Measurements from ENCODE around the gene ITPR1.

The ITPR1 gene

GRCh38 chr3:4763604-4764247 is 270.6 kb downstream of the ITPR1 start:
- Histone ChIP-seq H3K27ac (no peak overlapping the region), H3K27me3 (replicated peaks) (no peaks in the 10 kb centered on the region), H3K4me3 (ENCODE audit: low read depth, low read length) (no peak overlapping the region), H3K36me3 (replicated peaks) (no peaks in the 10 kb centered on the region)
- no peak for TF ChIP-seq CTCF (IDR thresholded peaks at IDR 0.05; ENCODE audit: low read depth, low read length, missing control alignments)
- DNase-seq = no peak
- in situ Hi-C loops (cut with HindIII; ENCODE audit: low pct_ligation_motif_present, low sequenced_read_pairs) = no loop called here

- TF ChIP-seq CTCF (IDR thresholded peaks at IDR 0.05; ENCODE audit: low read depth, low read length, missing control alignments) = no peak
Measured at GRCh38 chr3:4765212-4765611, 272.1 kb downstream of the ITPR1 start.

GRCh38 chr3:4766263-4766662 is 273.1 kb downstream of the ITPR1 start:
- in situ Hi-C loops (cut with HindIII; ENCODE audit: low pct_ligation_motif_present, low sequenced_read_pairs) = no loop called here
- no peaks in the 10 kb centered on the region for H3K27me3 ChIP-seq (replicated peaks)
- H3K27ac ChIP-seq = no peak overlapping the region
- no peak overlapping the region for H3K4me3 ChIP-seq (ENCODE audit: low read depth, low read length)
- H3K36me3 ChIP-seq (replicated peaks) = no peaks in the 10 kb centered on the region
- no peak for TF ChIP-seq CTCF (IDR thresholded peaks at IDR 0.05; ENCODE audit: low read depth, low read length, missing control alignments)
- DNase-seq = no peak

More at GRCh38 chr3:4765212-4765611, 272.1 kb downstream of the ITPR1 start:
- no peaks in the 10 kb centered on the region for H3K36me3 ChIP-seq (replicated peaks)
- no peak for DNase-seq
- H3K27me3 ChIP-seq (replicated peaks) = no peaks in the 10 kb centered on the region
- in situ Hi-C loops (cut with HindIII; ENCODE audit: low pct_ligation_motif_present, low sequenced_read_pairs) = no loop called here
- no peak overlapping the region for H3K27ac ChIP-seq
- H3K4me3 ChIP-seq (ENCODE audit: low read depth, low read length) = no peak overlapping the region

- no peak overlapping the region for H3K4me3 ChIP-seq (ENCODE audit: low read depth, low read length)
- in situ Hi-C loops (cut with HindIII; ENCODE audit: low pct_ligation_motif_present, low sequenced_read_pairs) = no loop called here
- no peaks in the 10 kb centered on the region for H3K27me3 ChIP-seq (replicated peaks)
- no peak for DNase-seq
- no peak overlapping the region for H3K27ac ChIP-seq
- H3K36me3 ChIP-seq (replicated peaks) = no peaks in the 10 kb centered on the region
- no peak for TF ChIP-seq CTCF (IDR thresholded peaks at IDR 0.05; ENCODE audit: low read depth, low read length, missing control alignments)
Measured at GRCh38 chr3:4766716-4767499, 273.8 kb downstream of the ITPR1 start.

GRCh38 chr3:4768021-4768420 is 274.9 kb downstream of the ITPR1 start:
- in situ Hi-C loops (cut with HindIII; ENCODE audit: low pct_ligation_motif_present, low sequenced_read_pairs) = no loop called here
- Histone ChIP-seq H3K36me3 (replicated peaks) (no peaks in the 10 kb centered on the region), H3K27me3 (replicated peaks) (no peaks in the 10 kb centered on the region), H3K4me3 (ENCODE audit: low read depth, low read length) (no peak overlapping the region), H3K27ac (no peak overlapping the region)
- TF ChIP-seq CTCF (IDR thresholded peaks at IDR 0.05; ENCODE audit: low read depth, low read length, missing control alignments) = no peak
- DNase-seq = no peak
